CD4-positive, alpha-beta T cell treated with Interleukin-10 for 1 hour (primary cell): Measurements from ENCODE around the gene CDYL.
"Not testable (repeated sequence)": the region's sequence is repeated elsewhere in the genome, so short reads cannot be mapped to it uniquely, and the experiment has no call there.

ENCODE experiments used
- DNase-seq: peaks from one replicate; pipeline ENCODE4 v3.0.0-alpha.2; 2020

CDYL gene

DNA sequence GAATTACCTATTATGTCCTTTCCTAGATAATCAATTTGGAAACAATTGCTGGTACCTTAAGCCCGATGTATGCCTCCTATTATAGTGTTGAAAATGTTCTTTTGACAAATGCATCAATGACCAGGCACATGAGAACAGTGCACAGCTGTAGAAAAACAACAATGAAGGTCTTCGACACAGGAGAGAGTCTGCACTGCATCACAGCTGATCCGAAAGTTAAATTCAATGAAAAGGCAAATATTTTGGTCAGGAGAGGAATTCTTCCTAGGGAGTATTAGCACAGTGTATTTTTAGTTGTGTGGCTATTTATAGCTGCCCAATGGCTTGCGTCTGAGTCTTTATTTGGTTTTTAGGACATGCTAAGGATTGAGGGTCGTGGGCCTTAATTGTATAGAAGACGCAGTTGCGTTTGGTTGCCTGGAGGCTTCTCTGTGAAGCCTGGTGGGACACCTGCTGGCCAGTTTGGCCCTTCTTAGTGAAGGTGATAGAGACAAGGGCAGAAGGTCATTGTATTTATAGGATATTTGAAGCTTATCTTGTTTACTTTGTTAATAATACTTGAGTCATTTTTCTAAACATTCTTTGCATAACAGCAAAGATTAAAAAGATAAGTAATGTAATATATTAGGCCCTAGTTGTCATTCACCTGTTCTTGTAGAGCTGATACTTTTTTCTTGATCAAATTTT, 72.3 kb downstream of the CDYL start:
- no peak for DNase-seq

GRCh38 chr6:4849226-4850022, 73.2 kb downstream of the CDYL start:
- DNase-seq, result no peak

DNA sequence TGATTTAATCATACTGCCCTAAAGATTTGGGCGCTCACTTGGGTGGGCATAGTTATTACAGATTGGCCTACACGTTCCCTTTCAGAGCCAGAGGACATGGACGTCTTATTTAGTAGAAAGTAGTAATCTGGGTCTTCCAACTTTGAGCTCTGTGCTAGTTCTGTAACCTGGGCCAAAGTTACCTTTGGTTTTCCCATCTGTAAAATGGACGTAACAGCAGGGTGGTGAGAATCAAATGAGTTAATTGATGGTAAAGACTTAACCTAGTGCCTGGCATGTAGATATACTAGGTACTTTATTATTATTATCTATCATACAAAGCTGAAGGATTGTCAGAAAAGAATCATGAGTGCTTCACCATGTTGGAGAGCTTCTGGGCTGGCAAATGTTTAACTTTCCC, 74.8 kb downstream of the CDYL start:
- DNase-seq, result no peak

DNA sequence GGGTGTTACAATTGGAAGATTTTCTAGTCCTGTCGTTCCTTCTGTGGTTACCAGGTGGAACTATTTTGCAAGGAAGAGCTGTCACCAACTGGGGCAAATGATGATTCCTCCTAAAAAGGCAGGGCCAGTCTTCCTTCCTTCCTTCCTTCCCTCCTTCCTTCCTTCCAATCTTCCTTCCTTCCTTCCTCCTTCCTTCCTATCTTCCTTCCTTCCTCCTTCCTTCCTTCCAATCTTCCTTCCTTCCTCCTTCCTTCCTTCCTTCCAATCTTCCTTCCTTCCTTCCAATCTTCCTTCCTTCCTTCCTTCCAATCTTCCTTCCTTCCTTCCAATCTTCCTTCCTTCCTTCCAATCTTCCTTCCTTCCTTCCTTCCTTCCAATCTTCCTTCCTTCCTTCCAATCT, 76.0 kb downstream of the CDYL start:
- not testable (repeated sequence) for DNase-seq

DNA sequence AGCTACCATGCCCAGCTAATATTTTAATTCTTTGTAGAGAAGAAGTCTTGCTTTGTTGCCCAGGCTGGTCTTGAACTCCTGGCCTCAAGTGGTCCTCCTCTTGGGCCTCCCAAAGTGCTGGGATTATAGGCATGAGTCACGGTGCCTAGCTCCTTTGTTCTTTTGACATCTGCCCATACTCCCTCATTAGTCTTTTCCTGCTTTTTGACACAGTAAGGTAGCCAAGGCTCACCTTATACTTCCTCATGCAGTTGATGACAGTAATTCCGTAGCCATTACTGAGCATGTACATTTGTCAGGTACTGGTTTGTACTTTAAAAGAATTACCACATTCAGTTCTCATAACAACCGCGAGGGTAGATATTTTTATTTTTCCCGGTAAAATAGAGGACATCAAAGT, 76.7 kb downstream of the CDYL start:
- no peak for DNase-seq

DNA sequence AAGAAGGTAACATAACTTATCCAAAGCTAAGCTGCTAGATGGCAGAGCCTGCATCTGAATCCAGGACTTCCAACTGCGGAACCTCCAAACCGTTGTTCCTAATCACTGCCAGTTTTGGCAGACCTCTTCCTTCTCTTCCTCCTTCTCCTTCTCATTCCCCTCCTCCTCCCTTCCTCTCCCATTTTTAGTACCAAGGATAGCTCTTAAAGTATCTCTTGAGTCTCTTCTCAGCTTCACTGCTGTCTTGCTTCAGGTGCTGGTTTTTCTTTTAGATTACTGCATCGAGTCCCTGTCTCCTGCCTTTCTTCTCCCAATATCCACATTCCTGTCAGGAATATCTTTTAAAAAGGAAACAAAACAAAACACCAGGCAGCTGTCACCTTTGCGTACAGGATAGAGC, 77.1 kb downstream of the CDYL start:
- DNase-seq, result no peak

DNA sequence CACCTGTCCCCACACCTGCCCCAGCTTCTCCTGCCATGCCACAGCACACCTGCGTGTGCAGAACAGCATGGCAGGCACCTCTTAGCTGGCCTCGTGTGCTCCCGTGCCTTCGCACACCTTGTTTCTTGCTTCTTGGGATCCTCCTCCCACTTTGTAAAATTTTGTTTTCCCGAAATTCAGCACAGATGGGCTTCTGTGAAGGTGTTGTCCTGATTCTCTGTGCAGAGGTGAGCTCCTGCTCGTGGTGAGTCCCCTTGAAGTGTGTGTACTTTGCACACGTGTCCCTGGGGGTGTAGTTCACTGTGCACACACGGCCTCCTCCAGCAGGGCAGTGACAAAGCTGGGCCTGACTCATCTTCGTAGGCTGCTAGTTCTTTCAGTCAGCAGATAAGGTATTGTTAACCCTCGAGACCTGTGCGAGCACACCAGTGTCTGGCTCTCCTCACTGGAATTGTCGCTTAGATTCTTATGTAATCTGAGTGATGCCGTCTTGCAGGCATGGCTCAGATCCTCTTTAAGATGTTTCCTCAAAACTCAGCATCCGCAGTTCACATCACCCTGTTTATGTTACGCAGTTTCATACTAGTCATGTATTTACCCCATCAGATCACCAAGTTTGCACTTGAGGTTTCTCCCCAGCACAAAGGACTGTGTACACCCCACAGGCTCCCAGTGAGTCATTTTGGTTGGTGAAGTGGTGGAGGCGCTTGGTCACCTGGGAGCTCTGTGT, 77.7 kb downstream of the CDYL start:
- no peak for DNase-seq

- no peak for DNase-seq
These were observed 80.6 kb downstream of the CDYL start for GRCh38 chr6:4856785-4857184.

- DNase-seq, result no peak
These were observed 82.2 kb downstream of the CDYL start for GRCh38 chr6:4858194-4859015.

DNA sequence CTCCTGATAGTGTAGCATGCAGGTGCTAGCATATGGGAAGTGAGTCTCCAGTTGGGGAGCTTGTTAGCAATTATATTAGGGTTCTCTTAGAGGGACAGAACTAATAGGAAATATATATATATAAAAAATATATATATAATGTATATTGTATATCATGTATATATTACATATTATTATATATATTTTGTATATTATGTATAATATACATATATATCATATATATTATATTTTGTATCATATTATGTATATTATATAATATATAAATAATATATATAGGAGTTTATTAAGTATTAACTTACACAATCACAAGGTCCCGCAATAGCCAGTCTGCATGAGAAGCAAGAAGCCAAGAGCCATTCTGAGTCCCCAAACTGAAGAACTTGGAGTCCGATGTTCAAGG, 84.2 kb downstream of the CDYL start:
- no peak for DNase-seq

DNA sequence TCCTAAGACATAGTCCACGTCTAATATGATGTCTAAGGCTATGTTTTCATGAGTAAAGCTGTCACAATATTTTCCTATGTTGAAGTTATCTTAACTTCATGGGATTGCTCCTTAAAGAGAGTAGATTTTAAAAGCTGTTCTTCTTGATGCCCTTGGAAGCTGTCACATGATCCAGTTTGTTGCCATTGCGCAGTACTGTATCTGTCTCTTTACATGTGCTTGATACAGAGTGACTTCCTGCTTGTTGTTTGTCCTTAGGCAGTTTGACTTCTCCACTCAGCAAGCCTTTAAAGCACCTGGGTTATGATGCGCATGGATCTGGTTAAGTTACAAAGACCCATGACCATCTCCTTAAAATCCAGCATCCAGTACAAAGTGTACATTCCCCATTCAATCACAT, 85.4 kb downstream of the CDYL start:
- no peak for DNase-seq

GRCh38 chr6:4864519-4864918, 88.3 kb downstream of the CDYL start:
- DNase-seq, result no peak

DNA sequence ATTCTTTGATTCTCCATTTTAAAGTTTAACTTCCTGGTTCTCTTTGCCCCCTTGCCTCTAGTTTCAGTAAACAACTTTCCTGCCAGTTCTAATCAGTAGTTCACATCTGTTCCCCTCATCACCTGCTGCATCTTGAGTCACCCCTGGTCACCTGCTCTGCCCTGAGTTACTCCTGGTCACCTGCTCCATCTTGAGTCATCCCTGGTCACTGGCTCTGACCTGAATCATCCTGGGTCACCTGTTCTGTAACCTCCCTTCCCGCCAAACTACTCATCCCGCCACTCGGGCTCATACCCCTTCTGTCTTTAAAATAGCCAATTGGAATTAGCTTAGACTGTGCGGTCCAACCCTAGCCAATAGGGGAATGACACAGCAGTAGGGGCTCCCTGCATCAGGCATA, 88.8 kb downstream of the CDYL start:
- not testable (repeated sequence) for DNase-seq

- DNase-seq, result no peak
These were observed 94.8 kb downstream of the CDYL start for GRCh38 chr6:4870821-4871494.

DNA sequence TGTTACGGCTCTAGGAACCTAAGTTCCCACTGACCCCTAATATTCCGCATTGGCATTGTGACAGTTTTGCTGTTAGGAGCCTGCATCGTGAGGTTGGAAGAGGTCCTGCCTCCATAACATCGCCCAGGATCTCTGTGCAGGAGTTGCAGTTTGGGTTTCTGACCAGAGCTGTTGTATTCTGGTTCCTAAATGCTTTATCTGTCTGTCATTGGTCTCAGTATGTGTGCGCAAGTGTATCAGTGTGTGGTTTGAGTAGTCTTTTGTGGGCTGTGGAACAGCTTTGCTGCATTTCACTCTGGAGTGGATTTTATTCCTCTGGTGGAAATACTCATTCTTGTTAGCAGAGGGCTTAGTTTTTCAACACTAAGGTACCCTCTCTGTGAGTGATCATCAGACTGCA, 95.6 kb downstream of the CDYL start:
- DNase-seq, result no peak

DNA sequence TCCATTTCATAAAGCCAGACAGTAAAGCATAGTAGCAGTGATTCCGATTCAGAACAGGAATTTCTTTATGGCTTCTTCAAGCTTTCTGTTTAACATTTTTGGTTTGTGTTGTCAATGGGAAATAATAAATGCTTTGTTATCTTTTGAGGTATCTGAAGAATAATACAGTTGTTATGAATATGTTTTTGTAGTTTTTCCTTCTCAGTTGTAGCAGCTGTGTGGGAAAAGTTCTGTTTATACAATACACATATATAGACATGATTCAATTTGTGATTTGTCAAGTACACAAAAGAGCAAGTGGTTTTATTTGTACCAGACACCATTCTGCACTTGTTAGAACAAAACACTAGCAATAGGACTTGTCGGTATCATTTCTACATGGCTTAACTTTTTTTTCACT, 96.6 kb downstream of the CDYL start:
- DNase-seq, result no peak

- no peak for DNase-seq
These were observed 97.7 kb downstream of the CDYL start for GRCh38 chr6:4873928-4874327.

DNA sequence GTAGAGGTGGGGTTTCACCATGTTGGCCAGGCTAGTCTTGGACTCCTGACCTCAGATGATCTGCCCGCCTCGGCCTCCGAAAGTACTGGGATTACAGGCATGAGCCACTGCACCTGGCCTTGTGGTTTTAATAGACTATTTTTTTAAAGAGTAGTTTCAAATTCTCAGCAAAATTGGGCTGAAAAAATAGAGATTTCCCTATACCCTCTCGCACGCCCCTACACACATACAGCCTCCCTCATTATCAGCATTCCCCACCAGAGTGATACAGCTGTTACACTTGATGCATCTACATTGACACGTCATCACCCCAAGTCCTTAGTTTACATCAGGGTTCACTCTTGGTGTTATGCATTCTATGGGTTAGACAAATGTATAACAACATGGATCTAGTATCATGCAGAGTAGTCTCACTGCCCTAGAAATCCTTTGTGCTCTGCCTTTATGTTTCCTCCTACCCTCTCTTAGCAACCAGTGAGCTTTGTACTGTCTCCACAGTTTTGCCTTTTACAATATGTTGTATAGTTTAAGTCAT, 103.6 kb downstream of the CDYL start:
- no peak for DNase-seq

DNA sequence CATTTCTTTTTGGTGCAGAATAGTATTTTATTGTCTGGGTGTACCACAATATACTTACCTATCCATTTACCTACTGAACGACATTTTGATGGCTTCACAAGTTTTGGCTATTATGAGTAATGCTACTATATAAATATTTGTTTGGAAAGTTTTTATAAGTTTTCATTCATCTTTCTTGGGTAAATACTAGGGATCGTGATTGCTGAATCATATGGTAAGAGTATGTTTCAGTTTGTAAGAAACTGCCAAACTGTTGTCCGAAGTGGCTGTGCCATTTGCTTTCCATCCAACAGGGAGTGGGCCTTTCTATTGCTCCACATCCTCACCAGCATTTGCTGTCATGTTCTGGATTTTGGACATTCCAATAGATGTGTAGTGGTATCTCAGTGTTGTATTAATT, 104.2 kb downstream of the CDYL start:
- no peak for DNase-seq

GRCh38 chr6:4883298-4883697, 107.1 kb downstream of the CDYL start:
- no peak for DNase-seq

- no peak for DNase-seq
These were observed 108.6 kb downstream of the CDYL start for GRCh38 chr6:4884646-4885340.
